Endothelial cell of umbilical vein (primary cell): Measurements from ENCODE around the gene CCIN. TPM values are rescaled to one million over a fixed set of nuclear protein-coding genes. Genes with fewer than 3 reads are reported as not detected.

Experiments
- BruUV-seq: library from RNA; stranded (reverse); fragments of 400-500 nt; replicated peaks from 2 replicates; lab custom pipeline; 2021; lab: Mats Ljungman, UMichigan
- CTCF ChIA-PET: fragments of 300-600, 350-600 bp; sonication (Branson Sonifier 250); formaldehyde crosslinking; loops from one replicate; lab custom pipeline; 2021; ENCODE audit warnings: antibody characterized with exemption, inconsistent platforms; lab: Charles Lee
- POLR2A ChIA-PET: fragments of 300-600, 350-600 bp; sonication (Branson Sonifier 250); formaldehyde crosslinking; loops from one replicate; lab custom pipeline; 2021; ENCODE audit warnings: antibody characterized with exemption, inconsistent platforms; lab: Charles Lee
- DNase-seq: peaks from one replicate; pipeline ENCODE4 v3.0.0-alpha.2; 2011; ENCODE audit warnings: low read depth, low spot score
- FAIRE-seq: peaks from 2 replicates; lab custom pipeline; 2011; peaks lifted over from hg19 to GRCh38; lab: Jason Lieb, UNC
- H2AFZ ChIP-seq: 2 replicates; pipeline ENCODE4 v1.6.0; 2012; ENCODE audit warnings: low read depth, low read length, control low read depth, inconsistent platforms
- H3K27ac ChIP-seq: 2 replicates; pipeline ENCODE4 v1.5.1; 2011; ENCODE audit warnings: low read depth, mild to moderate bottlenecking, control low read depth, low read length, moderate library complexity; ENCODE audit not compliant: insufficient read depth
- H3K27me3 ChIP-seq, 2 experiments: 2 replicates each; pipeline versions ENCODE4 v1.6.0 to v1.6.1; 2011; ENCODE audit warnings: low read length in 2 of 2, mixed read lengths in 1 of 2; ENCODE audit not compliant: control insufficient read depth in 2 of 2, insufficient read depth in 2 of 2
- H3K36me3 ChIP-seq, 2 experiments: 2 replicates in 1 of 2; 3 replicates in 1 of 2; pipeline ENCODE4 v1.5.1; 2011; ENCODE audit warnings: low read length in 2 of 2, mild to moderate bottlenecking in 1 of 2, moderate library complexity in 1 of 2; ENCODE audit not compliant: control insufficient read depth in 2 of 2, insufficient read depth in 2 of 2; ENCODE audit errors: extremely low read depth in 1 of 2
- H3K4me1 ChIP-seq: 3 replicates; pipeline ENCODE4 v1.5.1; 2011; ENCODE audit warnings: mild to moderate bottlenecking, low read length; ENCODE audit not compliant: control insufficient read depth, insufficient read depth; ENCODE audit errors: extremely low read depth
- H3K4me2 ChIP-seq: 2 replicates; pipeline ENCODE4 v1.6.1; 2011; ENCODE audit warnings: low read length, control low read depth, mixed read lengths; ENCODE audit not compliant: insufficient read depth
- H3K4me3 ChIP-seq, 3 experiments: fragments of 200-600 bp in 1 of 3; sonication (generic), shearing (Covaris generic) in 1 of 3; replicated peaks in 1 of 3; 2 replicates each; pipeline ENCODE4 v1.5.1; 2011 to 2016; ENCODE audit warnings: control low read depth in 3 of 3, low read length in 3 of 3, mild to moderate bottlenecking in 2 of 3, inconsistent platforms in 1 of 3, low read depth in 1 of 3, moderate library complexity in 1 of 3; ENCODE audit not compliant: insufficient read depth in 1 of 3
- H3K79me2 ChIP-seq: 2 replicates; pipeline ENCODE4 v1.6.0; 2012; ENCODE audit warnings: low read length, inconsistent platforms; ENCODE audit not compliant: control insufficient read depth, insufficient read depth
- H3K9ac ChIP-seq: replicated peaks from 2 replicates; pipeline ENCODE3; 2011; ENCODE audit warnings: low read length, control low read depth; ENCODE audit not compliant: insufficient read depth; ENCODE audit errors: extremely low read depth
- H3K9me1 ChIP-seq: replicated peaks from 3 replicates; pipeline ENCODE4 v1.6.0; 2011; ENCODE audit warnings: mild to moderate bottlenecking, low read length; ENCODE audit not compliant: control insufficient read depth, insufficient read depth; ENCODE audit errors: extremely low read depth
- H3K9me3 ChIP-seq: replicated peaks from 2 replicates; pipeline ENCODE4 v1.5.1; 2012; ENCODE audit warnings: low read length, inconsistent platforms; ENCODE audit not compliant: control insufficient read depth, insufficient read depth
- H4K20me1 ChIP-seq: replicated peaks from 2 replicates; pipeline ENCODE3; 2011; ENCODE audit warnings: mild to moderate bottlenecking, low read length; ENCODE audit not compliant: control insufficient read depth, insufficient read depth; ENCODE audit errors: extremely low read depth
- CTCF ChIP-seq, 2 donors: IDR thresholded peaks; 1 replicate in 1 of 2; 2 replicates in 1 of 2; pipeline ENCODE4 v1.5.1; 2011; ENCODE audit warnings: low read length in 2 of 2, mild to moderate bottlenecking in 2 of 2, moderate library complexity in 2 of 2, control low read depth in 1 of 2, inconsistent platforms in 1 of 2, low read depth in 1 of 2; ENCODE audit not compliant: insufficient read depth in 1 of 2; ENCODE audit errors: extremely low read depth in 1 of 2
- EZH2 ChIP-seq: IDR thresholded peaks from 2 replicates; pipeline ENCODE4 v1.6.1; 2012; ENCODE audit warnings: borderline replicate concordance, low read depth, mild to moderate bottlenecking, moderate library complexity, low read length, inconsistent platforms; ENCODE audit not compliant: severe bottlenecking
- FOS ChIP-seq: IDR thresholded peaks from 2 replicates; pipeline ENCODE4 v1.6.1; 2011; ENCODE audit warnings: mild to moderate bottlenecking, low read length, moderate library complexity, borderline replicate concordance; ENCODE audit not compliant: insufficient read depth
- JUN ChIP-seq: IDR thresholded peaks from 2 replicates; pipeline ENCODE4 v1.6.1; 2011; ENCODE audit warnings: borderline replicate concordance, low read depth; ENCODE audit not compliant: insufficient read length, insufficient read depth
- MAX ChIP-seq: IDR thresholded peaks from 2 replicates; pipeline ENCODE4 v1.6.1; 2011; ENCODE audit not compliant: insufficient read depth, insufficient read length
- MYC ChIP-seq: IDR thresholded peaks from one replicate; pipeline ENCODE4 v1.6.1; 2011; ENCODE audit warnings: mild to moderate bottlenecking, low read depth, low read length
- POLR2A ChIP-seq: IDR thresholded peaks from 2 replicates; pipeline ENCODE4 v1.6.1; 2012; ENCODE audit warnings: low read depth, mild to moderate bottlenecking, control low read depth, low read length
- POLR2AphosphoS5 ChIP-seq: IDR thresholded peaks from 2 replicates; pipeline ENCODE4 v1.6.1; 2012; ENCODE audit warnings: low read depth, mild to moderate bottlenecking, control low read depth, low read length, moderate library complexity; ENCODE audit not compliant: insufficient read depth
- dilution Hi-C: fragments of 300-500 bp; cut with MboI; formaldehyde crosslinking; loops from one replicate; pipeline ENCODE4 v1.15.0; 2019; ENCODE audit warnings: low sequenced_read_pairs; ENCODE audit not compliant: extremely low pct_ligation_motif_present
- intact Hi-C: fragments of 100-400 bp; cut with micrococcal nuclease; formaldehyde crosslinking; loops from one replicate; pipeline ENCODE4 v1.10.0; 2022
- polyA plus RNA-seq, 4 experiments: library from polyadenylated mRNA; depleted of rRNA in 3 of 4; stranded (reverse) in 3 of 4; unstranded in 1 of 4; fragments of >200 nt; gene quantifications; 2 replicates each; pipeline versions ENCODE4 v1.2.1 to v1.2.3, GENCODE V29; 2011 to 2012; ENCODE audit warnings: missing spikeins in 1 of 4
- total RNA-seq: library from RNA; stranded (reverse); gene quantifications from 2 replicates; pipeline ENCODE4 v1.2.3, GENCODE V29; 2021

The CCIN gene
- total and polyA plus RNA-seq, 2 donors (not counting 3 experiments of a cell fraction or from before 2014, with no cell fraction given), result 0.22 to 1.2 TPM

- H4K20me1 ChIP-seq, result no peaks in the 10 kb centered on the region
- dilution Hi-C loops (no loop called here), intact Hi-C loops (no loop called here)
- ChIA-PET POLR2A (no interaction called here), CTCF (interaction anchor here (2.0 to 8.0 kb wide), 2 partner anchors 24 to 38 kb away, joined by 11 to 76 read pairs; no protein-coding TSS in a partner anchor)
- BruUV-seq, result no TSS peak
- H3K9me1 ChIP-seq, result no peaks in the 10 kb centered on the region
- no peaks in the 10 kb centered on the region for H3K79me2 ChIP-seq
- no peak overlapping the region for H3K27ac ChIP-seq
- no peaks in the 10 kb centered on the region for H3K27me3 ChIP-seq
- H3K4me1 ChIP-seq, result peaks cover 6% of the 10 kb centered on the region
- no peak overlapping the region for H2AFZ ChIP-seq
- no peak overlapping the region for H3K4me3 ChIP-seq
- H3K9me3 ChIP-seq, result no peaks in the 10 kb centered on the region
- no peaks in the 10 kb centered on the region for H3K36me3 ChIP-seq
- DNase-seq (no peak), FAIRE-seq (no peak)
- H3K9ac ChIP-seq, result no peak overlapping the region
- H3K4me2 ChIP-seq, result no peak overlapping the region
- no peak for TF ChIP-seq CTCF (IDR thresholded peaks at IDR 0.05; ENCODE audit: extremely low read depth in 1 of 2, insufficient read depth in 1 of 2, low read depth in 1 of 2, low read length in 2 of 2)
- no peak for TF ChIP-seq POLR2A
- no peak for TF ChIP-seq FOS
- no peak for TF ChIP-seq JUN
- TF ChIP-seq MYC, result no peak
- no peak for TF ChIP-seq EZH2
- no peak for TF ChIP-seq MAX
- TF ChIP-seq POLR2AphosphoS5, result no peak
Measured at GRCh38 chr9:36141288-36141687, 27.9 kb upstream of the CCIN start.
